Neural cell (in vitro differentiated cells): ENCODE data around the gene CPPED1.

Experiments
- CTCF ChIP-seq: fragments of 450-650 bp; IDR thresholded peaks from 2 replicates; pipeline ENCODE4 v1.5.1; 2014; ENCODE audit warnings: antibody characterized with exemption, mild to moderate bottlenecking, moderate library complexity; ENCODE audit not compliant: poor library complexity, severe bottlenecking
- MXI1 ChIP-seq: fragments of 450-650 bp; conservative IDR thresholded peaks from 2 replicates; pipeline ENCODE4 v1.6.1; 2014; ENCODE audit warnings: antibody characterized with exemption, mild to moderate bottlenecking; ENCODE audit not compliant: poor library complexity, severe bottlenecking
- POLR2AphosphoS5 ChIP-seq: IDR thresholded peaks from 2 replicates; pipeline ENCODE4 v1.6.1; 2012
- RAD21 ChIP-seq: fragments of 450-650 bp; conservative IDR thresholded peaks from 2 replicates; pipeline ENCODE4 v1.6.1; 2014; ENCODE audit warnings: antibody characterized with exemption, mild to moderate bottlenecking, moderate library complexity
- TAF1 ChIP-seq: IDR thresholded peaks from 2 replicates; pipeline ENCODE4 v1.6.1; 2012; ENCODE audit warnings: low read depth
- TF ChIP-seq, protein P1 (sequence below): IDR thresholded peaks from 2 replicates; pipeline ENCODE4 v1.6.1; 2012; ENCODE audit warnings: borderline replicate concordance

DNA sequence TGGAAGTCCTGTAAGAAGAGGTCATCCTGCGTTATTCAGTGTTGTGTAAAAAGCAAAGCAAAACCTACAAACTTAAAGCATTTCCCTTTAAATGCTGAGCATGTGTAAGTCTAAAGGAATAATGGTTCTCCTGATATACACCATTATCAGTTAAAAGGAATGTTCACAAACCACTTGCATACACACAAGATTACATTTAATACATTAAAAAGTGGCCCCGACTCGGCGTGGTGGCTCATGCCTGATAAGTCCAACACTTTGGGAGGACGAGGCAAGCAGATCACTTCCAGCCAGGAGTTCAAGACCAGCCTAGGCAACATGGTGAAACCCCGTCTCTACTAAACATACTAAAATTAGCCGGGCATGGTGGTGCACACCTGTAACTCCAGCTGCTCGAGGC, 30.5 kb downstream of the CPPED1 start:
- TF ChIP-seq CTCF (no peak), TAF1 (no peak), RAD21 (no peak), MXI1 (no peak), POLR2AphosphoS5 (no peak)
- TF ChIP-seq, protein P1, sequence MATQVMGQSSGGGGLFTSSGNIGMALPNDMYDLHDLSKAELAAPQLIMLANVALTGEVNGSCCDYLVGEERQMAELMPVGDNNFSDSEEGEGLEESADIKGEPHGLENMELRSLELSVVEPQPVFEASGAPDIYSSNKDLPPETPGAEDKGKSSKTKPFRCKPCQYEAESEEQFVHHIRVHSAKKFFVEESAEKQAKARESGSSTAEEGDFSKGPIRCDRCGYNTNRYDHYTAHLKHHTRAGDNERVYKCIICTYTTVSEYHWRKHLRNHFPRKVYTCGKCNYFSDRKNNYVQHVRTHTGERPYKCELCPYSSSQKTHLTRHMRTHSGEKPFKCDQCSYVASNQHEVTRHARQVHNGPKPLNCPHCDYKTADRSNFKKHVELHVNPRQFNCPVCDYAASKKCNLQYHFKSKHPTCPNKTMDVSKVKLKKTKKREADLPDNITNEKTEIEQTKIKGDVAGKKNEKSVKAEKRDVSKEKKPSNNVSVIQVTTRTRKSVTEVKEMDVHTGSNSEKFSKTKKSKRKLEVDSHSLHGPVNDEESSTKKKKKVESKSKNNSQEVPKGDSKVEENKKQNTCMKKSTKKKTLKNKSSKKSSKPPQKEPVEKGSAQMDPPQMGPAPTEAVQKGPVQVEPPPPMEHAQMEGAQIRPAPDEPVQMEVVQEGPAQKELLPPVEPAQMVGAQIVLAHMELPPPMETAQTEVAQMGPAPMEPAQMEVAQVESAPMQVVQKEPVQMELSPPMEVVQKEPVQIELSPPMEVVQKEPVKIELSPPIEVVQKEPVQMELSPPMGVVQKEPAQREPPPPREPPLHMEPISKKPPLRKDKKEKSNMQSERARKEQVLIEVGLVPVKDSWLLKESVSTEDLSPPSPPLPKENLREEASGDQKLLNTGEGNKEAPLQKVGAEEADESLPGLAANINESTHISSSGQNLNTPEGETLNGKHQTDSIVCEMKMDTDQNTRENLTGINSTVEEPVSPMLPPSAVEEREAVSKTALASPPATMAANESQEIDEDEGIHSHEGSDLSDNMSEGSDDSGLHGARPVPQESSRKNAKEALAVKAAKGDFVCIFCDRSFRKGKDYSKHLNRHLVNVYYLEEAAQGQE: no peak
